PC-9 (cell line): ENCODE measurements around the gene COMMD1.

Experiments used
- CTCF ChIP-seq: fragments of 200-600 bp; sonication (generic); conservative IDR thresholded peaks from 2 replicates; pipeline ENCODE4 v1.6.1; 2017; ENCODE audit warnings: mixed run types, antibody characterized with exemption, mild to moderate bottlenecking, moderate library complexity
- EZH2 ChIP-seq: fragments of 200-600 bp; sonication (generic); IDR thresholded peaks from 2 replicates; pipeline ENCODE4 v1.8.0; 2017; ENCODE audit warnings: antibody characterized with exemption, low read depth

- TF ChIP-seq EZH2, result no peak
- no peak for TF ChIP-seq CTCF
Measured at GRCh38 chr2:62046141-62046540, 140.7 kb downstream of the COMMD1 start.
